WI38 (cell line): ENCODE results near the gene QPRT.
"Not testable (repeated sequence)": the region's sequence is repeated elsewhere in the genome, so short reads cannot be mapped to it uniquely, and the experiment has no call there.

Experiments used
- H3K4me3 ChIP-seq: 2 replicates; pipeline ENCODE4 v1.5.1; 2011; ENCODE audit warnings: low read depth, mild to moderate bottlenecking, control low read depth, low read length
- TF ChIP-seq, protein P1 (sequence below): IDR thresholded peaks from 2 replicates; pipeline ENCODE4 v1.5.1; 2012; ENCODE audit warnings: low read depth, mild to moderate bottlenecking, control low read depth, low read length

QPRT gene

DNA sequence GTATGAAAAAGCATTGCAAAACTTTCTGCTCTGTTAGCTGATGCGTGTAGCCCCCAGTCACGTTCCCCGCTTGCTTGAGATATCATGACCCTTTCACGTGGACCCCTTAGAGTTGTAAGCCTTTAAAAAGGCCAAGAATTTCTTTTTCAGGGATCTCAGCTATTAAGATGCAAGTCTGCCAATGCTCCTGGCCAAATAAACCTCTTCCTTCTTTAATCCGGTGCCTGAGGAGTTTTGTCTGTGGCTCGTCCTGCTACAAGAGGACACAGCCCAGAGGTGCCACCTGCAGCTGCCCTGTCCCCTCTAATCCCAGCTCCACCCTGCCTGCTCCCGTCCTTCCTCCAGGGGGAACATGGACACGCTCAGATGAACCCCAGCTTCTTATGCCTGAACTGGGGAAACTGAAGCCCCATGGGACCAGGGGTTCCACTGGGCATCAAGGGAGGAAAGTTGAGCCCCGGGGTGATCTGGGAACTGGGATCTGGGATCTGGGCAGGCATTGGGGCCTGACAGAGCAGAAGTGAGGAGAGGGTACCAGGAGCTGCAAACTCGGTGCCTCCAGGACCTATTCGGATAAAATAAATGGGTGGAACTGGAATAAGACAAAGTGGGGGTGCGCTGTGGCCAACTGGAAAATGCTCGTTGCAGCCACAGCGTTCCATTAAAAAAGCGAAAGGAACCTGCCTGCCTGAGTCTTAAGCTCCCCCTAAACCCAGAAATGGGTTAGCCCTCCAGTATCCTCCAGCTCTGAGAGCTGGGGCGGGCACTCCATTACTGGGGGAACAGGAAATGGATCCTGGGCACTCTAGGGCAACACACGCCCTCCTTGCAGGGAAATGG lies 19.7 kb downstream of the QPRT start:
- no peak overlapping the region for H3K4me3 ChIP-seq
- TF ChIP-seq, protein P1, sequence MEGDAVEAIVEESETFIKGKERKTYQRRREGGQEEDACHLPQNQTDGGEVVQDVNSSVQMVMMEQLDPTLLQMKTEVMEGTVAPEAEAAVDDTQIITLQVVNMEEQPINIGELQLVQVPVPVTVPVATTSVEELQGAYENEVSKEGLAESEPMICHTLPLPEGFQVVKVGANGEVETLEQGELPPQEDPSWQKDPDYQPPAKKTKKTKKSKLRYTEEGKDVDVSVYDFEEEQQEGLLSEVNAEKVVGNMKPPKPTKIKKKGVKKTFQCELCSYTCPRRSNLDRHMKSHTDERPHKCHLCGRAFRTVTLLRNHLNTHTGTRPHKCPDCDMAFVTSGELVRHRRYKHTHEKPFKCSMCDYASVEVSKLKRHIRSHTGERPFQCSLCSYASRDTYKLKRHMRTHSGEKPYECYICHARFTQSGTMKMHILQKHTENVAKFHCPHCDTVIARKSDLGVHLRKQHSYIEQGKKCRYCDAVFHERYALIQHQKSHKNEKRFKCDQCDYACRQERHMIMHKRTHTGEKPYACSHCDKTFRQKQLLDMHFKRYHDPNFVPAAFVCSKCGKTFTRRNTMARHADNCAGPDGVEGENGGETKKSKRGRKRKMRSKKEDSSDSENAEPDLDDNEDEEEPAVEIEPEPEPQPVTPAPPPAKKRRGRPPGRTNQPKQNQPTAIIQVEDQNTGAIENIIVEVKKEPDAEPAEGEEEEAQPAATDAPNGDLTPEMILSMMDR = no peak

DNA sequence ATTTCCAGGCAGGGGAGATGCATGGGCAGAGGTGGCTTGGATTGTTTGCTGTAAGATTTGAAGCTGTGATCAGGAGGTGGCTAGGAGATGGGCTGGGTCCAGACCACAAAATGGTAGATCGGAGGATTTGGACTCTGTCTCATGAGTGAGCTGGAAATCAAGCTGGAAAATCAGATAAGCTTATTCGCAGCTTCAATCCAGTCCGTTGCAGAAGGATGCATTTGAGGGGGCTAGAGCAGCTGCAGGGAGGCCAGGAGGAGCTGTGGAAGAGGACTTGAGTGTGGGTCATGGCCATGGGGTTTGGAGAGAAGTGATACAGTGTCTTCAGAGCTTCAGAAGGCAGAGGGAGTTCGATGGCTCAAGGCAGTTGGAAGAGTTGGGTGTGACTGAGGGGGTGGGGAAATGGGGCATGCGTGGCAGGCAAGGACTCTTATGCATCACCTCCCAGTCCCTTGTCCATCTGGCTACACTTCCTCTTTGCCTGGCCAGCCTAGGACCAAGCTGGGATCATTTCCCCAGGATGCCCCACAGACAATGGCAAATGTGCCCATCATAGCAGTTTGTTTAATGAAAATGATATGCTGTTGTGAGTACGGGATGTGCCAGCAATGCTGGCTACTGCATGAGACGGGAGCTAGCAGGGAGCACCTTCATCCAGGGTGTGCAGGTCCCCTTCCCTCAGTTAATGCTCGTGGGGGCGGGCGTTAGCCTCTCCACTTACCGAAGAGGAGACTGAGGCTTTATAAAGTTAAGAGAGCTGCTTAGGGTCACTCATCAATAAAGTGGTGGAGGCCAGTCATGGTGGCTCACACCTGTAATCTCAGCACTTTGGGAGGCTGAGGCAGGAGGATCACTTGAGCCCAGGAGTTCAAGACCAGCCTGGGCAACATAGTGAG lies 20.6 kb downstream of the QPRT start:
- no peak overlapping the region for H3K4me3 ChIP-seq
- TF ChIP-seq, protein P1 = no peak

DNA sequence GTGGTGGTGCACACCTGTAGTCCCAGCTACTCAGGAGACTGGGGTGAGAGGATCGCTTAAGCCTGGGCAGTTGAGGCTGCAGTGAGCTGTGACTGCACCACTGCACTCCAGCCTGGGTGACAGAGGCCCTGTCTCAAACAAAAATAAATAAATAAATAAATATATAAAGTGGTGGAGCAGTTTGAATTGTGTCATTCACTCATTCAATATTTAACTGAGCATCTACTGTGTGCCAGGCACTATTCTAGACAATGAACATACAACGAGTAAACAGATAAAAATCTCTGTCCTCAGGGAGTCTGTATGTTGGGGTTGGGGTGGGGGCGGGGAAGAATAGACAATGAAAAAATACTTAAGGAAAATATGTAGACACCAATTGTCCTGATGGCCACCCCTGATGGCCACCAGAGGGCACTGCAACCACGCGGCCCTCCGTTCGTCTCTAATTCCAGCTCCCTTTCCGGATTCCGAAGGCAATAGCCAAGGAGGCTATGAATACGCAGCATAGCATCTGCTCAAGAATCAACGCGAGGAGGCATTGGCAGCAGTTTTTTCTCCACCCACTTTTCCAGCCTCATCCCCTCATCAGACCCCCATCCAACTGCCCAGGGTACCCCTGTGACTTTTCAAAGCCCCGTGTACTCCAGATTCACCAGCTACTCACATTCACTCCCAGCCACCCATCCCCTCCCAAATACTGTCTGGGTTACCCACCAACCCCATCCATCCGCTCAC lies 21.4 kb downstream of the QPRT start:
- TF ChIP-seq, protein P1 = peak; percentile 89
- no peak overlapping the region for H3K4me3 ChIP-seq

DNA sequence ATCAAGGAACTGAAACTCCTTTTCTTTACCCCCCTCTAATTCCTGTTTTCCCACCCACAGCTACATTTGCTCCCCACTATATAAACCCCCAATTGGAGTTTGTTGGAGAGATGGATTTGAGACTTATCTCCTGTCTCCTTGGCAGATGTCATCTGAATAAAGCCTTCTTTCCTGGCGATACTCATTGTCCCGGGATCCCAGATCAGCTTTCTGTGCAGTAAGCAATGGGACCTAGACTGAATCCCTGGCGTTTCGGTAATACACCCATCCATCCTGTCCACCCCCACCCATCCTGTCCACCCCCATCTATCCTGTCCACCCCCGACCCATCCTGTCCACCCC lies 22.2 kb downstream of the QPRT start:
- TF ChIP-seq, protein P1 = no peak
- H3K4me3 ChIP-seq = no peak overlapping the region

DNA sequence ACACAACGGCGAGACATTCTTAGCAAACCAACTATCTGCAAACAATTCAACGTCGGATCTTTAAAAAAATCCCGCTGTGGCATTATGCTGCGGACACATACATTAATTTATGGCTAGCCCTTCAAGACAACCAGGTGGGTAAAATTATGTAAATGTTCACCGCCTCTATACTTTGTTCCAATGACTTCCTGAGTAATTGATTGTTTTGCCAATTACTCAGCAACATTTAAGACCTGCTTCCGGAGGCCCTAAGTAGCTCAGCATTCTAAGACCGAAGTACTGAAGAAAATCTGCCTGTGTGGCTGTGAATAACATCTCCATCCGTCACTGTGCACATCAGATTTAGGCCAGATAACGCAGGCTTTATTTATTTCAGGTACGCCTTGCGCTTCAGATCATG lies 23.3 kb downstream of the QPRT start:
- TF ChIP-seq, protein P1 = no peak
- H3K4me3 ChIP-seq = no peak overlapping the region

DNA sequence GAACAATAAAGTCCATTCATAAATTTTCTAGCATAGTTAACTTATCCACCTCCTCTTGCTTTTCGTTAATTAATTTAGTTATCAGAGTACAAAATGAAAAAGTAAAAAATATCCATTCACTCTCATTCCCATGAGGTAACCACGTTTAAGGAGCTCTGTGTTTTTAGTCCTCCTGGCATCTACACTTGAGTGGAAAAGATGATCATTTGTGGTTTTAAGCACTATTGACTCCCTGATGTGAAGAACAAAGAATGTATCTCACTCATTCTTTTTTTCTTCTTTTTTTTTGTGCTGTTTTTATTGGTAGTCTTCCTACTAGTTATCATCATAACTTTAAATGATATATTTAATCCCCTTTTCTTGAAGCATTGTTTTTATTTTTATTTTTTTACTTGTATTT lies 26.1 kb downstream of the QPRT start:
- TF ChIP-seq, protein P1 = no peak
- H3K4me3 ChIP-seq = no peak overlapping the region

DNA sequence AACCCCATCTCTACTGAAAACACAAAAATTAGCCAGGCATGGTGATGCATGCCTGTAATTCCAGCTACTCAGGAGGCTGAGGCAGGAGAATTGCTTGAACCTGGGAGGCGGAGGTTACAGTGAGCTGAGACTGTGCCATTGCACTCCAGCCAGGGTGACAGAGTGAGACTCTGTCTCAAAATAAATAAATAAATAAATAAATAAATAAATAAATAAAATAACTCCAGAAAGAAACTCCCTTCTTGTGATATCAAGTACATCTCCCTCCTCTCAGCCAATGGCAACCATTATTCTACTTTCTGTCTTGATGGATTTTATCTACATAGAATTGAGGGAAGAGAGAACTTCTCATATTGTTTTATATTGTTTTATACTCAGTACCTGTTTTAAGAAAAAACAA lies 28.2 kb downstream of the QPRT start:
- not testable (repeated sequence) for H3K4me3 ChIP-seq
